ENCODE data around the gene NAT16. TPM values are rescaled to one million over a fixed set of nuclear protein-coding genes. Genes with fewer than 3 reads are reported as not detected.

Gene NAT16
- total and polyA plus RNA-seq, 12 donors = 0.14 TPM; not detected in 11

DNA sequence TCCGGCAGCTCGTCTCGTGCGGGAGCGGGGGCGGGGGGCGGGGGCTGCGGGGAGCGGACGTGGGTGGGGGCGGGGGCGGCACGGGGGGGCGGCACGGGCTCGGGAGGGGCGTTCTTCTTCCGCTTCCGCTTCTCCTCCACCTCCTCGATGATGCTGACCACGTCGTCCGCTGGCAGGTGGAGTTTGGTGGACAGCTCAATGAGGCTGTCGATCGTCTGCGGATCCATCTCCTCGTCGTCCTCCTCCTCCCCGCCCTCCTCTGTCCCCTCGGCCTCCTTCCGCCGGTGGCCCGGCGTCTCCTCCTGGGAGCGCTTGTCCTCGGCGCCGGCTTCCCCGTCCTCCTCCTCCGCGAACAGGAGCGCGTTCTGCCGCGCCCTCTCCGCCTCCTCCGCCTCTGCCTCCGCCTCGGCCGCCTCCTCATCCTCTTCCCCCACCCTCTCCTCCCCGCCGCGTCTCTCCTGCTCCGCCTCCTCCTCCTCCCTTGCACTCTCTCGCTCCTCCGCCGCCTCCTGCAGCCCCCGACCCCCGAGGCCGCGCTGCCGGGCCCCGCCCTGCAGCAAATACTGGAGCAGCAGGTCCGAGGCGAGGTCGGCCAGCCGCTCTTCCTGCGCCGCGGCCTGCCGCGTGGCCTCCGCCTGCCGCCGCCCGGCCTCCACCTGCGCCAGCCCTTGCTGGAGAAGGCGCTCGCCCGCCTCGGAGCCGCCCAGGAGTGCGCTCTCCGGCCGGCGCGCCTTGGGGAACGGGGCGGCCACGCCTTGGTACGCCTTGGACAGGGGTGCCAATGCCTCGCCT lies 16.6 kb downstream of the NAT16 start:
- 0 to 4% (median 1%) methylated on average over 16 to 89 of the region's 92 CpGs for WGBS, 4 donors
- Histone ChIP-seq H3K27me3 (peaks cover 17% of the 10 kb centered on the region), H3K36me3 (replicated peaks in 1 of 2) (peaks cover 0 to 7% of the 10 kb centered on the region in 2 donors), H3K4me1 (replicated peaks in 1 of 2) (peaks cover 12 to 31% of the 10 kb centered on the region in 2 donors), H3K9me3 (replicated peaks in 1 of 3) (no peaks in the 10 kb centered on the region), H3K4me3 (peak overlapping the region in 1 of 4 donors; percentile 33), H3K27ac (no peak overlapping the region)
- TF ChIP-seq, protein P1, sequence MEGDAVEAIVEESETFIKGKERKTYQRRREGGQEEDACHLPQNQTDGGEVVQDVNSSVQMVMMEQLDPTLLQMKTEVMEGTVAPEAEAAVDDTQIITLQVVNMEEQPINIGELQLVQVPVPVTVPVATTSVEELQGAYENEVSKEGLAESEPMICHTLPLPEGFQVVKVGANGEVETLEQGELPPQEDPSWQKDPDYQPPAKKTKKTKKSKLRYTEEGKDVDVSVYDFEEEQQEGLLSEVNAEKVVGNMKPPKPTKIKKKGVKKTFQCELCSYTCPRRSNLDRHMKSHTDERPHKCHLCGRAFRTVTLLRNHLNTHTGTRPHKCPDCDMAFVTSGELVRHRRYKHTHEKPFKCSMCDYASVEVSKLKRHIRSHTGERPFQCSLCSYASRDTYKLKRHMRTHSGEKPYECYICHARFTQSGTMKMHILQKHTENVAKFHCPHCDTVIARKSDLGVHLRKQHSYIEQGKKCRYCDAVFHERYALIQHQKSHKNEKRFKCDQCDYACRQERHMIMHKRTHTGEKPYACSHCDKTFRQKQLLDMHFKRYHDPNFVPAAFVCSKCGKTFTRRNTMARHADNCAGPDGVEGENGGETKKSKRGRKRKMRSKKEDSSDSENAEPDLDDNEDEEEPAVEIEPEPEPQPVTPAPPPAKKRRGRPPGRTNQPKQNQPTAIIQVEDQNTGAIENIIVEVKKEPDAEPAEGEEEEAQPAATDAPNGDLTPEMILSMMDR (IDR thresholded peaks at IDR 0.05) = no peak
- no peak for TF ChIP-seq POLR2A (IDR thresholded peaks at IDR 0.05)
- intact Hi-C loops (cut with DNase I) = loop anchor here in 1 of 2 donors (10.0 kb wide), 1 partner anchor 269 kb away; the partner anchor contains the start of gene ACHE
- DNase-seq = no peak

DNA sequence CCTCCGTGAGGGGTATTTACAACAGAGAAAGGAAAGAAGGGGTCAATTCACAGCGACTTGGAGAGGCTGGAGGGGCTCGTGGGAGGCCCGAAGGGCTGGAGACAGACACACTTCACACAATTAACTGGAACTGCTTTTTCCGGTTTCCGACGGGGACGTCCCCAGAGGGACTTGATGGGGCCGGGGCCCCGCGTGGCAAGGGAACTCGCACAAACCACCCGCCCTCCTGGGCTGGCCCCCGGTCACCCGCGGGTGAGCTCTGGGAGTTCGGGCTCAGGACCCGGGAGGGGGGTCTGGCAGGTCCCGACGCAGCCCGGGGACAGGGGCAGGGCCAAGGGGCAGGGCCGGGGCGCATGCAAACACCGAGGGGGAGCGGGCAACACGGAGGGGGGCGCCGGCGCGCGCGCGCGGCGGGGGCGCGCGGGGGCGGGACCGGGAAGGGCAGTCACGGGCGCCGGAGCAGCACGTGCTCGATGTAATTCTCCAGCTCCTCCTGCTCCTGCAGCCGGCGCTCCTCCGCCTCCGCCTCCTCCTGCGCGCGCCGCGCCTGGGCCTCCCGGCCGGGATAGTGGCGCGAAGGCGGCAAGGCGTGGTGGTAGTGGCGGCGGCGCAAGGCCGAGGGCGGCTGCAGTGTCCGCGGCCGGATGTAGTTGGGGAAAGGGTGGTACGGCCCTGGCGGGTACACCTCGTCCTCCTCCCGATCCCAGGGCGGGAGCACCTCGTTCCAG lies 17.4 kb downstream of the NAT16 start:
- 7 to 48% (median 9%) methylated on average over 12 to 74 of the region's 74 CpGs for WGBS, 4 donors
- intact Hi-C loops (cut with DNase I) = loop anchor here in 1 of 2 donors (10.0 kb wide), 1 partner anchor 268 kb away; the partner anchor contains the start of gene ACHE
- Histone ChIP-seq H3K27me3 (peaks cover 17% of the 10 kb centered on the region), H3K4me3 (peak overlapping the region in 1 of 4 donors; percentile 33), H3K4me1 (replicated peaks in 1 of 2) (peaks cover 12 to 31% of the 10 kb centered on the region in 2 donors), H3K9me3 (replicated peaks in 1 of 3) (no peaks in the 10 kb centered on the region), H3K36me3 (replicated peaks in 1 of 2) (peaks cover 0 to 13% of the 10 kb centered on the region in 2 donors), H3K27ac (no peak overlapping the region)
- TF ChIP-seq POLR2A (IDR thresholded peaks at IDR 0.05) = no peak
- DNase-seq = no peak

DNA sequence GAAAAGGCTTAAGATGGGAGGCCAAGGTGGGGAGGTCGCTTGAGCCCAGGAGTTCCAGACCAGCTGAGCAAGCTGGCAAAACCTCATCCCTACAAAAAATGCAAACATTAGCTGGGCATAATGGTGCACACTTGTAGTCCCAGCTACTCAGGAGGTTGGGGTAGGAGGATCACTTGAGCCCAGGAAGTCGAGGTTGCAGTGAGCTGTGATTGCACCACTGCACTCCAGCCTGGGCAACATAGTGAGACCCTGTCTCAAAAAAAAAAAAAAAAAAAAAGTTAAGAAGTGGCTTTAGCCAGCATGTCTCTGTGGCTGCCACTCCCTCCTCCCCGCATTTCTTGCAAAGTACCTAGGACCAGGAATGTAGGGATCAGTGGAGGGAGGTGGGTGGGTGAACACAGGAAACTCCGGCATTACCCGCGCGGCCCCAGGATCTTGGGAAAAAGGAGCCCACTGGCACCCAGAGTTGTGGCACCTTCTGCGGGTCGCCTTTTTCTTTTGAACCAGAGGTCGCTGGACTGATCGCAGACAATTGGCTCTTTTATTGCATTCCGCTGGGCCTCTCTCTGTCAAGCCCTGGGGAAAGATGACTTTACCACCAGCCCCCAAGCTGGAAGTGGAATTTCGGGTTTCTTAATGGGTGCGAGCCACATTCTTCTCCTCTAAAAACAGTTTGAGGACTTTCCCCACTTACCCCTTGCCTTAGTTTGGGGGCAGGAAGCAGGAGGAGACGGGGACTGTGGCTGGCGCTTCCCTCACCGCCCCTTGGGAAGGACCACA lies 18.2 kb downstream of the NAT16 start:
- no peak overlapping the region for H3K27ac ChIP-seq
- no peak for TF ChIP-seq POLR2A (IDR thresholded peaks at IDR 0.05)
- peaks cover 0 to 19% of the 10 kb centered on the region in 2 donors for H3K36me3 ChIP-seq (replicated peaks in 1 of 2)
- 83 to 91% (median 88%) methylated on average over 17 of the region's 17 CpGs for WGBS, 4 donors
- no peak for DNase-seq
- peaks cover 17% of the 10 kb centered on the region for H3K27me3 ChIP-seq
- H3K9me3 ChIP-seq (replicated peaks in 1 of 3) = no peaks in the 10 kb centered on the region
- H3K4me1 ChIP-seq (replicated peaks in 1 of 2) = peaks cover 12 to 31% of the 10 kb centered on the region in 2 donors
- intact Hi-C loops (cut with DNase I) = loop anchor here in 1 of 2 donors (10.0 kb wide), 1 partner anchor 267 kb away; the partner anchor contains the start of gene ACHE
- no peak overlapping the region for H3K4me3 ChIP-seq

DNA sequence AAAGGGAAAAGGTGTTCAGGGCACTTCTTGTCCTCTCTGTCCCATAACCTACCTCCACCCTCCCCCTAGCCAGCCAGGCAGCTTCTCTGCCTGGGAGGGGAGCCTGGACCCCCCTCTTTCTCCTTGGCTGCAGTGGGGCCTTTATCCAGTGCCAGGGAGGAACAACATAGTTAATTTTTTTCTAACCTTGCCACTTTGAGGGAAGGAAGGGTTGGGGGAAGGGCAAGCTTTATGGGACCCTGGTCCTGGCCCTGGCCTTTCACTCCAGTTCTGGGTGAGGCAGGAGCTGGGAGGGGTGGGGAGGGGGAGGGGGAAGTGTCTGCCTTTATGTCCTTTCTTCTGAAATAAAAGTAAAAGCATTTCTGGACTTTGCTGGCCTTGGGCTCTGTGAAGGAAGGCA lies 19.2 kb downstream of the NAT16 start:
- peak overlapping the region in 2 of 5 donors; percentile 56 to 74 for H3K27ac ChIP-seq
- peaks cover 0 to 20% of the 10 kb centered on the region in 2 donors for H3K36me3 ChIP-seq (replicated peaks in 1 of 2)
- H3K4me1 ChIP-seq (replicated peaks in 1 of 2) = peaks cover 12 to 30% of the 10 kb centered on the region in 2 donors
- H3K9me3 ChIP-seq (replicated peaks in 1 of 3) = no peaks in the 10 kb centered on the region
- DNase-seq = no peak
- intact Hi-C loops (cut with DNase I) = loop anchor here in 1 of 2 donors (10.0 kb wide), 1 partner anchor 266 kb away; the partner anchor contains the start of gene ACHE
- TF ChIP-seq, protein P1 (IDR thresholded peaks at IDR 0.05) = no peak
- TF ChIP-seq POLR2A (IDR thresholded peaks at IDR 0.05) = no peak
- H3K4me3 ChIP-seq = no peak overlapping the region
- H3K27me3 ChIP-seq = peaks cover 13% of the 10 kb centered on the region
